Endometrium (tissue), 2 donors: ENCODE results near the gene EMILIN3.

Experiments
- FAIRE-seq: peaks from 2 replicates; lab custom pipeline; 2012; peaks lifted over from hg19 to GRCh38; lab: Jason Lieb, UNC
- donor health status: control.
- donor health status: control.

Gene EMILIN3

DNA sequence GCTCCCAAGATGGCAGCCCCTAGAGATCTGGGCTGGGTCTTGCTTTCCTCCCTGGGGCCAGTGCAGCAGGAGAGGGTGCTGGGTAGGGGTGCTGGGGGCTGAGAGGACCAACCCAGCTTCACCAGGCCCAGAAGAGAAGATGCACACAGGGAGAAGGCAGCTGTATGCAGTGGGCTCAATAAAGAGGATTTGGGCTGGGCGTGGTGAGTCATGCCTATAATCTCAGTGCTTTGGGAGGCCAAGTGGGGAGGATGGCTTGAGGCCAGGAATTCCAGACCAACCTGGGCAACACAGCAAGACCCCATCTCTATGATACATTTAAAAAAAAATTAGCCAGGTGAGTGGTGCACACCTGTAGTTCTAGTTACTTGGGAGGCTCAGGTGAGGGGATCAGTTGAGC is 25.7 kb upstream of the EMILIN3 start:
- FAIRE-seq, result no peak

GRCh38 chr20:41391587-41392001 is 25.0 kb upstream of the EMILIN3 start:
- FAIRE-seq, result no peak

DNA sequence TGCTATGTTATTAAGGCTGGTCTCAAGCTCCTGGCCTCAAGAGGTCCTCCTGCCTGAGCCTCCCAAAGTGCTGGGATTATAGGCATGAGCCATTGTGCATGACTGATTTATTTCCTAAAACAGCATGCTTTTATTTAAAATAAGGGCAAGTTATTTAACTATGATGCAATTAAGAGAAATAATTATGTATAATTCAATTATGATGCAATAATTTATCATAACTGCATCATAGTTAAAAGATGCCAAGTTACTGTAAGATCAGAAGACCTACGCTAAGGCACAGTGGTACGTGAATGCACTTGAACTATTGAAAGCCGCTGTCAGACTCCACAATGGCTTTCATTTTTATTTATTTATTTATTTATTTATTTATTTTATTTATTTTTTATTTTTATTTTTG is 24.3 kb upstream of the EMILIN3 start:
- no peak for FAIRE-seq

- no peak for FAIRE-seq
These were observed 20.8 kb upstream of the EMILIN3 start for GRCh38 chr20:41387444-41387851.

GRCh38 chr20:41386502-41387427 is 20.1 kb upstream of the EMILIN3 start:
- FAIRE-seq, result peak; percentile 76

DNA sequence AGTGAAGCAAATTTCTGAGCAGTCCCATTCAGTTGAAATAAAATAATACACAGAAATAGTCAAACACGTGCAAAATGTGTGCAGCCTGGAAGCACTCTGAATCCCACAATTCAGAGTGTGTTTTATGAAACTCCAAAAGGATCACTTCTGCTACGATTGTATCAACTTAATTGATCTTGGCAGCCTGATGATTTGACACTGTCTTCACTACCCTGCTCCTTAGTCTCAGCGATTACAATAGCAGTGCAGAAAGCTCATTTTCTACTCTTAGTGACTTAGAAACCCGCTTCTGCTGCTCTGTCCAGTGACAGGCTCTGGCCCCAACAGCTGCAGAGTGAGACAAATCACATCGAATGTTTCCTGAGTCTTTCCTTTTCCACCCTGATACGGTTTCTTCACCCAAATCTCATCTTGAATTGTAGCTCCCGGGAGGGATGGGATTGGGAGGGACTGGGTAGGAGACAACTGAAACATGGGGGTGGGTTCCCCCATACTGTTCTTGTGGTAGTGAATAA is 16.2 kb upstream of the EMILIN3 start:
- no peak for FAIRE-seq

GRCh38 chr20:41380551-41381193 is 14.1 kb upstream of the EMILIN3 start:
- FAIRE-seq, result no peak

DNA sequence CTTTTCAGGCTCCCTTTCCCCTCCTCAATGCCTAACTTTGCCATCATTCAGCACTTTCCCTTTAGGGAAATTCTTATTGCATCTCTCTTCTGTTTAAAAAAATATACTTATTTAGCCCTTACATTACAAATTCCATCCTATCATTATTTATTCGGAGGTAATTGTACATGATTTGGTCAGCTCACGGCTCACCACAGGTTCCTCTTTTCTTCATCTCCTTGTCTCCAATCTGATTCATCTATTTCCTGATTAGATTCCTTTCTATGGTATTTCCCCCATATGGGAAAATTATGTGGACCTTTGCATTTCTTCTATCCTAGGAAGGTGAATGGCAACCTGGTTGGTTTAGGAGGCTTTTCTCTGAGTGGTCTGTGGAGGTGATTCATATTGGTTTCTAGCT is 12.9 kb upstream of the EMILIN3 start:
- no peak for FAIRE-seq

DNA sequence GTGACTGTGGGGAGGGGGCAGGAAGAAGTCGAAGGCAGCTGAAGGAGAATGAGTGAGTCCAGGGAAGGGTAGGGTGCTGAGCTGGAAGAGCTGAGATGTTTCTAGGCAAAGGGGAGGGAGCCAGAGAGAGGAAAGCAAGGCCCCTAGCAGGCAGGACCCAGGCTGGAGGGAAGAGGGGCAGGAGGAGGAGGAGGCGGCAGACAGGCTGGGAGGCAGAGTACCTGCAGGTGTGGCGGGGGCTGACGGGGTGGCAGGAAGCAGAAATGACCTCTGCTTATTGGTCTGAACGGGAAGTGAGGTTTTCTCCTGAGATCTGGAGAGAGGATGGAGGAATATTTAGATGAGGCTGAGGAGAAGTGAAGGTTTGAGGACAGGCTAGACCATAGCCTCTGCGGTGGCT is 10.7 kb upstream of the EMILIN3 start:
- no peak for FAIRE-seq

- FAIRE-seq, result no peak
These were observed 9.7 kb upstream of the EMILIN3 start for GRCh38 chr20:41376349-41376748.

DNA sequence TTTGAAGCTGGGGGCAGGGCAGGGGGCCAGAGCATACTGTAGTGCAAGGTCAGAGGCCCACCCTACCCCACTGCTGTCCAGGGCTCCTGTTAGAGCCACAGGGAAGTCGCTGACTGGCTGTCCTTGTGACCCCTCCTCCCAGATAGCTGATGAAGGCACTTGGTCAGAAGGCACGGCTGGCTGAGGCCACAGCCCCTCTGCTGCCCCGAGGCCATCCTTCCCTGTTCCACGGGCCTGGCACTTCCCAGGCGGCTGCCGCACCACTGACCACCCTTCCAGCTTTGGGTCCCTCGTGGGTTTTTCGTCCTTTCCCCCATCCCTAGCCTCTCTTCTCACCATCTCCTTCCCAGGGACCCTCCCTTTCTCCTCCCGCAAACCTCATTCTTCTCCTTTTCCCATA is 9.2 kb upstream of the EMILIN3 start:
- no peak for FAIRE-seq

GRCh38 chr20:41373931-41374920 is 7.6 kb upstream of the EMILIN3 start:
- FAIRE-seq, result no peak

DNA sequence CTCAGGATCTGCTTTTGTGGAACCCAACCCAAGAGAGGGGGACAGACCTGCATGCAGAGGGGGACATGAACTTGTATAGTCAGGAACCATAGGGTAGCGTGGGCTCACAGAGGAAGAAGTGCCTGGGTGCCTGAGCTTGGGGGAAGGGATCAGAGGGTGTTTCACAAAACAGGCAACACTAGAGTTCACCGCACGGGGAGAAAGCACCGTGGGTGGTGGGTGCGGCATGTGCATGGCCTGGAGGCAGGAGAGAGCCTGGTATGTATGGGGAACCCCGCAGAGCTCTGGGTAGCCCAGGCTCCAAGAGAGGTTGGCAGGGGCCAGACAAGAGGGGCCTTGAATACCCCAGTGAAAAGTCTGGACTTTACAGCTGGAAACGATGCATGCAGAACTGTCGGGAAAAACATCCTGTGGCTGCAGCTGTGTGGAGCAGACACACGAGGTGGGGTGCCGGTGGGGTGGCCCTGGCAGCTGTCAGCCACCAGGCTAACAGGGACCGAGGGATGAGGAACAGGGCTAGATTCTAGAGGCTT is 6.7 kb upstream of the EMILIN3 start:
- FAIRE-seq, result no peak

DNA sequence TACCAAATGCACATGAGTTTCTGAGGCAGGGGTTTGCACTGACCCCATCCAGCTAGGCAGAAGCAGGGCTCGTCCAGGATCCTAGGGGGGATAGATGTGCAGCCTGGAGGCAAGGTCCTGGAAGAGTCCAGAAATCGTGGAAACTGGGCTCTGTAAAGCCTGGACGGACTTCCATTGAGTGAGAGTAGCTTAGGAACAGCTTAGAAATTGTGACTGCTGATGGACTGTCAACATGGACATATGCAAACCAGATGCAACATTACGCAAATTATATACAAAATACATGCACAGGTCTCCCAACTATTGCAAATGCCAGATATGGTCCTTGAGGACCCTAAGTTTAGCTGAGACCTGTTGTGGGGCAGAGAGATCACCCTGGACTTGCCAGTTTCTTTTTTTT is 4.8 kb upstream of the EMILIN3 start:
- no peak for FAIRE-seq

DNA sequence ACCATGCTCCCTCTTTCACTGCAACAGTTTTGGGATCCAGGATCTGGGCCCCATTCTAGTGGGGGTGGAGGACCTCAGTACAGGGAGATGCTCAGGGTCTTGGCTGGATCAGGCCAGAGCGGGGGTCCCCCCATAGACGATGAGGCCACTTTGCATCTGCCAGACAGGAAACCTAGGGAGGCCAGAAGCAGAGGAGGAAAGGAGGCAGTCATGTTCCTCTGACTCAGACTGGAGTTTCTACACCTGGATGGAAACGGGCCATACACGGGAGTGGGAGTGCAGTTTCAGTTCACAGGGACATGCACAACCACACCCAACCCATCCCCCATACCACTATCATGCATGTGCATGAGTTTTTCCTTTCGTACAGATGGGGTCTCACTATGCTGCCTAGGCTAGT is 3.6 kb upstream of the EMILIN3 start:
- no peak for FAIRE-seq

DNA sequence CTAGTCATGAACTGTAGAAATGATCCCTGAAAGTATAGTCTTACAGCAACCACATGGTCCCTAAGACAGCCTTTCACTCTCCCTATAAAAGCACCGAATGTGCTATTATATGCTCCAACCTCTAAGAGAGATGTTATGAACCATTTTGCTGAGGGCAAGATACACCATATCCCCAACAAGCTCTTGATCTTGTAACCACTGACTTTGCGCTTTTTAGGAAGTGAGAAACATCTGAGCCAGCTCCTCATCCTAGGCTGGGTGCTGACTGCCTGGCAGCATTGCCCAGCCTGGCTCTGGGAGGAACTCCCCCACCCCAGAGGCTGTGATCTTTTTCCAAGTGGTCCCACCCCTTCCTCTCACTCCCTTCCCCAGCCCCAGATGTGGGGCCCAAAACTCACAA is 3.1 kb upstream of the EMILIN3 start:
- no peak for FAIRE-seq

DNA sequence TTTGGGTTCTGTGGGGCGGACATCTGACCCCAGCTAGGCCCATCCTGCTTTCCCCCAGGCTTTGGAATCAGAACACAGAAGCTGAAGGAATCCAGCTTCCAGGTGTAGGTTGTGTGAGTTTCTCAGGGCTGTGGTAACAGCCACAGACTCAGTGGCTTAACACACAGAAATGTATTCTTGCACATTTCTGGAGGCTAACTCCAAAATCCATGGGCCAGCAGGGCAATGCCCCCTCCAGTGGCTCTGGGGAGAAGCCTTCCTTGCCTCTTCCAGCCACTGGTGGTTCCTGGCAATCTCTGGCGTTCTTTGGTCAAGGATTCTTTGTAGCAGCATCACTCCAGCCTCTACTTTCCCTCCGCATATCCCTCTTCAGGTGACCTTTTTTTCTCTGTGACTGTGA is 1.3 kb upstream of the EMILIN3 start:
- no peak for FAIRE-seq

GRCh38 chr20:41367393-41367695 is 726 bp upstream of the EMILIN3 start:
- FAIRE-seq, result no peak

GRCh38 chr20:41365777-41366545 is 657 bp downstream of the EMILIN3 start:
- FAIRE-seq, result no peak

DNA sequence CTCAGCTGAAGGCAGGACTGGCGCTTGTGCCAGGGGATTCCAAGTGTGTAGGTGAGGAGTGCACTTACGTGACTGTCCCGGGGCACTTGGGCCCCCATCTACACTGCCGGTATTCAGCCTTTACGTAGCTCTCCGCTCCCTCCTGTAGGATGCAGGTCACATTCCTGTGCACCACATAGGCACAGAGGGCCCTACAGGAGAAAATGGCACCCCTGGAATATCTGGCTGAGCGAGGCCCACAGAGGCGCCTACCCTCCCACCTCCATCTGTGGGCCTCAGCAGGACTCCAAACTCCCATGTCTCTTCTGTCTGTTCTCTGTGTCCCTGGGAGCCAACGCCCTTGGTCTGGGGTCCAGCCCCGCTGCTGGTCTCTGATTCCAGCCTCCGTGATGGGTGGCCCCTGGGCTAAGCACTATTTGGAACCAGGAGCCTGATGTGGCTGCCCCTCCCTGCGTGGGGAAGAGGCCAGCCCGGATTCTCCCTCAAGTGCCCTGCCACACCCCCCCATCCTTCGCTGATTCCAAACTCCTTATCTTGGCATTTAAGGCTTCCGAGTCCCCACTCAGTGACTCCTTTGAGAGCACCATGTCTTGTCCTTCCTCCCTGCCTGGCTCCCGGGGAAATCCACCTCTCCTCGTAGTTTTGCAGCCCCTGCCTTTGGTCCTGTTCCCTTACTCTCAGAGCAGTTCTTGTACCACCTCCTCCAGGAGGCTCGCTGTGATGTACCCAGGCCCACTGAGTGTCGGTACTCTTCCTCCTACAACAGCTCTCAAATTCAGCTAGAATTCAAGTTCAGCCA is 1.5 kb downstream of the EMILIN3 start:
- no peak for FAIRE-seq
